Middle frontal gyrus (tissue), 1 donor: ENCODE data around the gene CRLF1.

ENCODE experiments used
- DNase-seq: peaks from one replicate; pipeline ENCODE4 v3.0.0-alpha.2; 2015; ENCODE audit warnings: low spot score; ENCODE audit errors: extremely low spot score

Gene CRLF1

DNA sequence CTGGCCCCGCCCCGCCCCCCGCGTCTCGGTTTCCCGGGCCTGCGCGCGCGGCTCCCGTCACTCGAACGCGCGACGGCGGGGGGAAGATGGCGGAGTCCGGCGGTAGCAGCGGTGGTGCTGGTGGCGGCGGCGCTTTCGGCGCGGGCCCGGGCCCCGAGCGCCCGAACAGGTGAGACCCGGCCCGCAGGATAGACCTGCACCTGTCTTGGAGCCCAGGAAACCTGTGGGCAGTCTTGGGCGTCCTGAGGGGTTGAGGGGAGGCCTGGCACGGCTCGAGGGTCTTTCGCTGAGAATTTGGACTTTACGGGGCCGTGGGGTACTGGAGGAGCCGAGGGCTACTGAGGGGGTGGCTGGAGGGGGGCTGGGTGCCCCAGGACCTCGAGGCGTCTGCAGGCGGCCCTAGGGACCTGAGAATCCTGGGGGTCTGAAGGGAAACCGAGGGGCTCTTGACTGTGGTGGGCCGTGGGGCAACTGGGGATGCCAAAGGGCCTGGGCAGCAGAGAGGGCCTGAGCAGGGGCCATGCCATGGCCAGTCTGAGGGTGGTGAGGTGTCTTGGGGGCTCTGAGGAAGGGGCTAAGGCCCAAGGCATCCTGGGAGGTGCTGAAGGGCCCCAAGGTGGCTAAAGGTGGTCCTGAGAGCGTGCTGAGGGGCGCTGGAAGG, 30.5 kb upstream of the CRLF1 start, which contains the start of gene KLHL26:
KLHL26 (plus strand) TSS at position 60 of the 661 bp plus-strand sequence; CDS start at position 87, 27 bp downstream.
- DNase-seq: no peak

- peak; percentile 88 for DNase-seq
Measured at GRCh38 chr19:18636183-18636968, 29.8 kb upstream of the CRLF1 start.

DNA sequence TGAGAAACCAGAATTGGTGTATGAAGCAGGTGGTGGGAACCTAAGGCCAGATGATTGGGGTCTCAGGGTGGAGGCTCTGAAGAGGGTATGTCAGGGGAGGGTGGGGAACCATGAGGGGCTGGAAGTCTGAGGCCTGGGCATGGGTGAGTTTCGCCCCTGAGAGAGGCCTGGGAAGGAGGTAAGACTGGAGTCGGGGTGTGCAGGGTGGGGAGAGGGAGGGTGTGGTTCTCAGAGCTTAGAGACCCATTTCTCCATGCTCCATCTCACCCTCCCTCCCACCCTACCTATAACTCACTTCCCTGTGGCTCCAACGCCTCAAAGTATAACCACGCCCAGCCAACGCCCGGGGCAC, 29.2 kb upstream of the CRLF1 start:
- DNase-seq: no peak

DNA sequence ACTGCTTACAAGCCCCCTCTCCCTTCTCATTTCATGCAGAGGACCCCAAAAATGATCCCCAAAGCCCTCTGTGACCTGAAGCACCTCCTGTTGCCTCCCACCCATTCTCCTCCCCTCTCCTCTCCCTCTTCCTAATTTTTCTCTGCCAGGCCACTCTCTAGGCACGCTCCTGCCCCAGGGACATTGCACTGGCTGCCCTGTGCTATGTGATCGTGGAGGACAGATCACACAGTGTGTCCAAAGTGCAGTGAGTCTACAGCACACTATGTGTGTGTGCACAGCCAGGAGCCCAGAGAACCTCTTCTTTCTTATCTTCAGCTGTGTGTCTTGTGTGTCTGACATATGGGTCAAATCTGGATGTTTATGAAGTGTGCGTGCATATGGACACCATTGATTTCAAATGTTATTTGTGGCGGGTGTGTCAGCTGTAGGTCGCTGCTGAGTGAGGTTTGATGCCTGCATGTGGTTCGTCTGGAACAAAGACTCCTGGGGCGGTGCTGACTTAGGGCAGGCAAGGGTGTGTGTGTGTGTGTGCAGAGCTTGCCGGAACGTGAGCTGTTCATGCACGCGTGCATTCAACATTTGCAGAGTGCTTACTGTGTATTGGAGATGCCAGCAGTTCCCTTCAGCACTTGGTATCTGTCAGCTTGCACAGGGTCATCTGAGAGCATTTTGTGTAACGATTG, 28.2 kb upstream of the CRLF1 start:
- no peak for DNase-seq

DNA sequence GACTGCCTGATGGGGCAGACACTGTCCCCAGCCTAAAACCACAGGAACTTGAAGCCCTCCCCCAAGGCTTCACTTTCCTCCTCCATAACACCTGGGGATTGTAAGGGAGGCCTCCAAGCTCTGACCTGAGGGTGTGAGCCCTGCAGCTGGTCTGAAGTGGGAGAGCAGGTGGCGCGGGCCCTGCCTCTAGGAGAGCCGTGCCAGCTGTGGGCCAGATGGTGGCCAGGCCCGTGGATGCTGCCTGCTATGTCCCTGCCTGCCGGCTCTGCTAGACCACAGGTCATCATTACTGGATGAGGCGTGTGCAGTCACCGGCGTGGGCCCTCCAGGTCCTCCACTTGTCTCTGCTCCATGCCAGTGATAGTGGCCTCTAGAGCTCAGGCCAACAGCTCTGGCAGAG, 26.7 kb upstream of the CRLF1 start:
- no peak for DNase-seq

DNA sequence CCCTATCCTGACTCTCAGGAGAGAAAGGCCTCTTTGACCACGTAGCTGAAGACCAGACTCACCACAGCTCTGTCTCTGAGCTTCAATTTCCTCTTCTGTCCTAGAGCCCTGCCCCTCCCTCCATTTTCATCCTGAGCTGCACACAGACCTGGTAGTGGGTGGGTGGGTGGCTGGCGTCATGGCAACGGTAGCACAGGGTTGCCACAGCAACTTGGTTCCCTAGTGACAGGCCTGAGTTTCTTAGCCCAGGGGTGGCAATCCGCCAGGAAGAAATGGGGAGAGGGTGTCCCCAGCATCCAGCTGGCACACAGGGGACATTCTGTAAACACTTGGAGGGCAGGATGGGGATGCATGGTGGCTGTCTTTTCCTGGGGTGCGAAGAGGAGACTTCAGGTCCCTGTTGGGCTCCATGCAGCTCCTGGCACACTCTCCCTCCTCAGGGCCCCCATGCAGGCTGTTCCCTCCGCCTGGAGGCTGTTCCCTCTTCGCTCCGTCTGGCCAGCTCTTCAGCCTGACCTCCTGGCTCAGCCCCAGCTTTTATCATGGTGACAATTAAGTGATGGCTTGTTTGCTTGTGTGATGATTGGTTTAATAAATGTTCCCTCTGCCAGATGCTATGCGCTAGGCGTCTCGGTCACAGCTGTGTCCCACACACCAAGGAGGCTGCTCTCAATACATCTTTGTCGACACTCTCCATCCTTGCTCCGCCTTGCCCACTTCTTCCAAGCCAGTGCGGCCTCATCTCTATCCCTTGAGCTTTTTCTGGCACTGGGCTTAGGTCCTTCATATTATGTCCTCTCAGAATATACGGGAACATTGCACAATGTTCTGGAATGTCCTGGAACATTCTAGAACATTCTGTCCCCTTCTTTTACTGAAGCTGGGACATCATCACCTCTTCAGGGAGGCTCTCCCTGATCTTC, 22.8 kb upstream of the CRLF1 start:
- DNase-seq: no peak

DNA sequence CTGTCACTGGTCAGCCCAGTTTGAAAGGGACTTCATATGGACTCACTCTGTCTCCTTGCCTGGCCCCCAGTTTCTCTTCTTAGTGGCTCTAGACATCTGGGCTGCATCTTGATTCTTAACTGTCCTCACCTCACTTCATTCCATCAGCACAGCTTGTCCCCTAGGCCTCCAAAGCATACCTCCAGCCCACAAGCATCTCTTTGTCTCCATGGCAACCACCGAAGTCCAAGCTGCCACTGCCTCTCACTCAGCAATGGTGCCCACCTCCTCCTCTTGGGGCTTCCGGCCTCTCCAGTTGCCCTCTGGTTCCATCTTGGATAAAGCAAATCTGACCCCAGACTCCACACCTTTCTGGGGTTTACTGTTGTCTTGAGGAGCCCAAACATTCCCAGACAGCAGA, 20.3 kb upstream of the CRLF1 start:
- no peak for DNase-seq

GRCh38 chr19:18620902-18621301, 14.3 kb upstream of the CRLF1 start:
- DNase-seq: no peak

DNA sequence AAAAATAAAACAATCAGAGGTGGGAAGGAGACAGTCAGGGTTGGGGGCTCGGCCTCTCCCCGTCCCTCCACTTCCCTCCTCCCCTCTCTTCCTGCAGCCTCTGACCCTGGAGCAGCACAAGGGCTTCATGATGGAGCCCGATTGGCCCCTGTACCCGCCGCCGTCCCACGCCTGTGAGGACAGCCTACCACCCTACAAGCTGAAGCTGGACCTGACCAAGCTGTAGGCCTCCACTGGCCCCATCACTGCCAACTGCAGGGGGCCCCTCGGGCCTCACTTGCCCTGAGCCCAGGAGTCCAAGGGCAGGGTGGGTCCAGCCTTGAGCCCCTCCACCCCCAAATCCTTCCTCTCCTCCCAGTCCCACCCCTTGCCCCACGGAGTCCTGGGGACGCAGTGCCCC, 13.7 kb upstream of the CRLF1 start:
- no peak for DNase-seq

GRCh38 chr19:18618236-18618635, 11.6 kb upstream of the CRLF1 start:
- DNase-seq: no peak

GRCh38 chr19:18617562-18617961, 11.0 kb upstream of the CRLF1 start:
- DNase-seq: no peak

- DNase-seq: no peak
Measured at GRCh38 chr19:18616023-18616422, 9.4 kb upstream of the CRLF1 start.

DNA sequence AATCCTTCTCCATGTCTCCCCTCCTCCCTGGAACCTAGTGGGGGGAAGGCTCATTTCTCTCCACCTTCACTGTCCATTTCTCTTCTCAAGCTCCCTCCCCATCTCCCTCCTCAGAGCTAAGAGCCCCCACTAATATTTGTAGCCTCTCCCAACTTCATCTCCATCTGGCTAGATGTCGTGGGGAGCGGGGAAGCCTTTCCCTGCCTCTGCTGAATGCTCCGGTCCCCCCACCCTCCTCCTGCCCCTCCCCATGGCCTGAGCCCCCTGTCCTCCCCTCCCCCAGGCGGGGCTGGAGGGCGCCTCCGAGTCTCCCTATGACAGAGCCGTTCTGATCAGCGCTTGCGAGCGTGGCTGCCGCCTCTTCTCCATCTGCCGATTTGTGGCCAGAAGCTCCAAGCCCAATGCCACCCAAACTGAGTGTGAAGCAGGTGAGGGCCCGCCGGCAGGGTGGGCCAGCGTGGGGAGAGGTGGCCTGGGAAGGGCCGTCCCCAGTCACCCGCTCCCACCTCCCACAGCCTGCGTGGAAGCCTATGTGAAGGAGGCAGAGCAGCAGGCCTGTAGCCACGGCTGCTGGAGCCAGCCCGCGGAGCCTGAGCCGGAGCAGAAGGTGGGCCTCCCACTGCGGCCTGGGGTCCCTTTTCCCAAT, 7.1 kb upstream of the CRLF1 start:
- no peak for DNase-seq

- DNase-seq: no peak
Measured at GRCh38 chr19:18612772-18613588, 6.4 kb upstream of the CRLF1 start, which contains the start of gene TMEM59L. Gene TMEM59L, plus strand, starts transcription at chr19:18612870. Its CDS starts 89 bp downstream, at chr19:18612959.

DNA sequence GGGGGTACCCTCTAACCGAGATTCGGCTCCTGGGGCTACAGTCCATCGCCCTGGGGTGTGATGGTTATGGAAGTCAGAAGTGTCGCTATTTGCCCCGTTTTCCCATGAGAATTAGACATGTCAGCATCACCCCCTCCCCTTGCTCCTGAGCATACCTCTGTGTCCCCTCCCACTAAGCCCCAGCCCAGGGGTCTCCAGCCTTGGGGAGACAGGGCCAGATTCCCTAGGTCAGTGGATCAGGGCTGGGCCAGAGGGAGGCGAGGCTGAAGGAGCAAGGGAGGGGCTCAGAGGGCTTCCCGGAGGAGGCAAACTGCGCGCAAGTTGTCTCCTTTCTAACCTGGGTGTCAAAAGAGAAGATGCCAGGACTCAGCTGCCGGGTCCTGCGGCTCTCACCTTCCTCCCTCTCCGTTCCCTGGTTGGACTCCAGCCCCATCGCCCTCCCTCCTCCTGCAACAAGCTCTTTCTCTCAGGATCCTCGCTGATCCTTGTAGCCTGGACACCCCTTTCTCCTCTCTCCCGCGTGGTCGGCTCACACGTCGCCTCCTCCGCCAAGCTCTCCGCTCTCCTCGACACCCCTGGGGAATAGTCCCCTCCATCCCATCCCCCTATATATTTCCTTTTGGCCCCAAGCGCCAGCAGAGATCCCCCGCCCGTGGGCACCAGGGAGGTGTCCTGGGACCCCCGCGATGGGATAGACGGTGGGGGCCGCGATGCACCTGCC, 5.6 kb upstream of the CRLF1 start:
- no peak for DNase-seq

GRCh38 chr19:18611327-18612050, 4.9 kb upstream of the CRLF1 start:
- no peak for DNase-seq

DNA sequence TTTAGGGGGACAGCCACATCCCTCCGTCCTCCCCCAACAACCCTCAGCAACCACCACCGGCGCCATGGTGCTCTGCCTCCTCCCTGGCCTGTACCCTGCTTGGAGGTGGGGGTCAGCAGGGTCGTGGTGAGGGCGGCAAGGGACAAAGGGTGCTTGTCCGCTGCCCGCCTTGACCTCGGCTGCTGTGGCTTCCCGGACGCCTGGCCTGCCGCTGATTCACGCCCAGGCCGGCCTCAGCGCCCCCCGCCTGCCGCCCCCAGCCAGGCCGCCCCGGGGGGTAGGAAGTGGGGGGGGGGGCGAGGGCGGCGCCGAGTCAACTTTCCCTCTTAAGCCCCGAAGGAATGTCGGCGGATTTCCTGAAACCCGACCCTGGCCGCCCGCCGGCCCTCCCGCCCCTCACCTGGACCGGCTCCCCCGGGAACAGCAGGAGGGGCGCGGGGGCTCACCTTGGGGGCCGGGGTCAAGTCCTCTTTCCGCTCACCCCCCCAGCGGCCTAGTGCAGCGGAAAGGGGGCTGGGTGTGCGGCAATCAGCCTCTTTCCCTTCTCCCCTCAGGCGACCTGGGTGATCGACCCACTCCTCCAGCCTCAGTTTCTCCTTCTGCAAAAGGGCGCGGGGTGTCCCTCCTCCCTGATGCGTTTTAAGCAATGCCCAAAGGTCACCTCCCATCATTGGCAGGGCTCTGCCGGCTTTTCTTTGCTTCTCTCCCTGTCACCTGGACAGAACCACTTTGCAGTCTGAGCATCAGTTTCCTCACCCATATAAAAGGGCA, 4.1 kb upstream of the CRLF1 start:
- no peak for DNase-seq

DNA sequence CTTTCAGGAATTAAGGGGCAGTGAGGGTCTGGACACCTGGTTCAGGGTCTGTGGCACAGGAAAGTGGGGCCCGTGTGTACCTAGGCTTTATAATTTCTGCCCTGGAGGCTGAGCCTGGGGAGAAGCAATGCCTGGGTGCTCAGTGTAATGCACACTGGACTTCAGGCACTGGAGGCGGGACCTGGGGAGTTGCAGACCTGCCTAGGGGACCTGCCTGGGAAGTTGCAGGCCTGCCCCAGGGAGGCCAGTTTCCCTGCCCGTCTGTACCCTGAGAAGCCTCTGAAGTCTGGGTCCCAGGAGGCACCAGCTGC, 3.6 kb upstream of the CRLF1 start:
- DNase-seq: no peak
